K562 (cell line): Measurements from ENCODE around the gene ZFAND5. TPM values are rescaled to one million over a fixed set of nuclear protein-coding genes. Genes with fewer than 3 reads are reported as not detected.

ENCODE experiments used
- ATAC-seq: fragments of 200-7000 bp; cut with Tn5 transposase; 3 replicates; pipeline ENCODE4 v1.9.1; 2020; ENCODE audit warnings: moderate library complexity
- BruUV-seq: library from RNA; stranded (reverse); fragments of 400-500 nt; replicated peaks from 2 replicates; lab custom pipeline; 2021; lab: Mats Ljungman, UMichigan
- CTCF ChIA-PET: fragments of 300-600 bp; formaldehyde crosslinking; extraction: SDS; loops from one replicate; lab custom pipeline; 2021; ENCODE audit warnings: low intra/inter-chr PET ratio; lab: Yijun Ruan, JAX
- POLR2A ChIA-PET: fragments of 300-600, 350-650 bp; sonication (Branson Sonifier 250); formaldehyde crosslinking; extraction: SDS; loops from one replicate; lab custom pipeline; 2021; ENCODE audit warnings: antibody characterized with exemption, inconsistent platforms; lab: Yijun Ruan, JAX
- DNase-seq, 4 experiments: peaks; one replicate each; pipeline versions ENCODE4 v3.0.0 to v3.0.0-alpha.2; 2011 to 2018; ENCODE audit warnings: low spot score in 3 of 4, mixed read lengths in 3 of 4; ENCODE audit errors: extremely low read depth in 1 of 4
- FAIRE-seq: peaks from 2 replicates; lab custom pipeline; 2011; peaks lifted over from hg19 to GRCh38; lab: Jason Lieb, UNC
- H2AFZ ChIP-seq: 2 replicates; pipeline ENCODE4 v1.6.0; 2011; ENCODE audit warnings: low read depth, low read length, control low read depth, inconsistent platforms
- H3K27ac ChIP-seq: fragments of 200-600 bp; 3 replicates; pipeline ENCODE4 v1.8.0; 2011; ENCODE audit warnings: low read depth, mild to moderate bottlenecking, control low read depth, inconsistent platforms, low read length, moderate library complexity, mixed read lengths; ENCODE audit errors: extremely low read depth
- H3K27me3 ChIP-seq, 2 experiments: fragments of 300-600 bp in 1 of 2; 2 replicates in 1 of 2; 3 replicates in 1 of 2; pipeline versions ENCODE4 v1.6.0 to v1.8.0; 2011; ENCODE audit warnings: inconsistent platforms in 2 of 2, low read length in 2 of 2, mild to moderate bottlenecking in 1 of 2, mixed read lengths in 1 of 2, moderate library complexity in 1 of 2; ENCODE audit not compliant: control insufficient read depth in 2 of 2, insufficient read depth in 2 of 2
- H3K36me3 ChIP-seq: fragments of 300-600 bp; 3 replicates; pipeline ENCODE4 v1.8.0; 2011; ENCODE audit warnings: mild to moderate bottlenecking, low read length, inconsistent platforms; ENCODE audit not compliant: control insufficient read depth, insufficient read depth
- H3K4me1 ChIP-seq, 2 experiments: fragments of 200-600 bp in 1 of 2; replicated peaks in 1 of 2; 2 replicates in 1 of 2; 3 replicates in 1 of 2; pipeline versions ENCODE4 v1.5.1 to v1.8.0; 2011; ENCODE audit warnings: inconsistent platforms in 2 of 2, low read length in 2 of 2, mild to moderate bottlenecking in 1 of 2, mixed read lengths in 1 of 2, moderate library complexity in 1 of 2; ENCODE audit not compliant: control insufficient read depth in 2 of 2, insufficient read depth in 2 of 2
- H3K4me2 ChIP-seq: 2 replicates; pipeline ENCODE4 v1.6.1; 2011; ENCODE audit warnings: low read length, control low read depth, inconsistent platforms, mixed read lengths; ENCODE audit not compliant: insufficient read depth
- H3K4me3 ChIP-seq: fragments of 200-600 bp; sonication (generic), shearing (Covaris generic); 2 replicates; pipeline ENCODE4 v1.5.1; 2016; ENCODE audit warnings: control low read depth, inconsistent platforms
- H3K79me2 ChIP-seq: fragments of 200-600 bp; 3 replicates; pipeline ENCODE4 v1.8.0; 2011; ENCODE audit warnings: low read length, inconsistent platforms; ENCODE audit not compliant: control insufficient read depth, insufficient read depth
- H3K9ac ChIP-seq, 2 experiments: 2 replicates each; pipeline versions ENCODE4 v1.6.0 to v1.6.1; 2011; ENCODE audit warnings: low read depth in 2 of 2, low read length in 2 of 2, control low read depth in 1 of 2, inconsistent platforms in 1 of 2, mild to moderate bottlenecking in 1 of 2, mixed read lengths in 1 of 2; ENCODE audit not compliant: insufficient read depth in 1 of 2
- H3K9me1 ChIP-seq: one replicate; pipeline ENCODE4 v1.6.0; 2011; ENCODE audit warnings: inconsistent platforms, mild to moderate bottlenecking, low read length, moderate library complexity; ENCODE audit not compliant: control insufficient read depth, insufficient read depth
- H3K9me3 ChIP-seq: replicated peaks from 2 replicates; pipeline ENCODE4 v1.5.1; 2011; ENCODE audit warnings: low read depth, low read length, inconsistent platforms; ENCODE audit not compliant: control insufficient read depth, insufficient read depth
- H4K20me1 ChIP-seq: replicated peaks from 2 replicates; pipeline ENCODE4 v1.6.1; 2011; ENCODE audit warnings: low read length, inconsistent platforms, mixed read lengths; ENCODE audit not compliant: control insufficient read depth, insufficient read depth
- GATAD2A ChIP-seq: fragments of 450-650 bp; IDR thresholded peaks from 2 replicates; pipeline ENCODE4 v1.6.1; 2017
- PHB ChIP-seq: fragments of 250-450 bp; sonication (Bioruptor Pico); IDR thresholded peaks from 2 replicates; pipeline ENCODE4 v1.5.0; 2021
- RAD51 ChIP-seq: fragments of 450-650 bp; IDR thresholded peaks from 2 replicates; pipeline ENCODE4 v1.7.1; 2016; ENCODE audit warnings: low read depth, mild to moderate bottlenecking, borderline replicate concordance
- TCF15 ChIP-seq: fragments of 250-450 bp; sonication (Bioruptor Pico); IDR thresholded peaks from 2 replicates; pipeline ENCODE4 v1.8.0; 2022; ENCODE audit warnings: moderate library complexity, mild to moderate bottlenecking, inconsistent platforms
- TFE3 ChIP-seq: fragments of 450-650 bp; formaldehyde crosslinking; IDR thresholded peaks from 2 replicates; pipeline ENCODE4 v1.4.0; 2020; ENCODE audit warnings: mild to moderate bottlenecking, mixed read lengths
- TOE1 ChIP-seq, 2 experiments: fragments of 450-650 bp in 1 of 2; sonication (generic) in 1 of 2; formaldehyde crosslinking in 1 of 2; IDR thresholded peaks; 2 replicates each; pipeline versions ENCODE4 v1.7.1 to v1.8.0; 2016 to 2022; ENCODE audit warnings: borderline replicate concordance in 2 of 2, mild to moderate bottlenecking in 2 of 2, antibody characterized with exemption in 1 of 2, inconsistent platforms in 1 of 2, low read depth in 1 of 2, missing genetic modification reagents in 1 of 2, moderate library complexity in 1 of 2
- ZBTB5 ChIP-seq: fragments of 450-650 bp; IDR thresholded peaks from 2 replicates; pipeline ENCODE4 v1.6.1; 2017; ENCODE audit warnings: antibody characterized with exemption
- ZFP30 ChIP-seq: fragments of 250-450 bp; sonication (Bioruptor Pico); IDR thresholded peaks from 2 replicates; pipeline ENCODE4 v1.8.0; 2022; ENCODE audit warnings: moderate library complexity, mild to moderate bottlenecking, inconsistent platforms, borderline replicate concordance
- ZNF717 ChIP-seq: fragments of 250-450 bp; sonication (Bioruptor Pico); IDR thresholded peaks from 2 replicates; pipeline ENCODE4 v1.5.0; 2021
- WGBS: fragments of 100-300 bp; shearing (Covaris generic); methylation state at CpG from one replicate; pipeline ENCODE4 v1.1.6; 2016; ENCODE audit warnings: low coverage, mixed read lengths; ENCODE audit not compliant: insufficient coverage; ENCODE audit errors: missing lambda C conversion rate; 5-methylcytosine and 5-hydroxymethylcytosine counted together
- in situ Hi-C: fragments of 300-500 bp; cut with MboI; formaldehyde crosslinking; loops from 4 replicates; pipeline ENCODE4 v1.15.0; 2018; ENCODE audit warnings: inconsistent platforms, mixed read lengths
- intact Hi-C: fragments of 100-400 bp; cut with micrococcal nuclease; formaldehyde crosslinking; loops from 2 replicates; pipeline ENCODE4 v1.14.2; 2022
- polyA plus RNA-seq, 8 experiments: library from polyadenylated mRNA; depleted of rRNA in 4 of 8; stranded (reverse) in 5 of 8; unstranded in 3 of 8; fragments of >200 nt; fragmentation: Nextera tagmentation in 2 of 8; fragmentation: Illumina TruSeq in 1 of 8; extraction: Ambion mirVana in 2 of 8; extraction: Trizol in 1 of 8; gene quantifications; 2 replicates each; pipeline versions ENCODE4 v1.2.1 to v1.2.3, GENCODE V29; 2011 to 2014; ENCODE audit warnings: inconsistent platforms in 1 of 8, missing spikeins in 1 of 8
- total RNA-seq, 7 experiments: library from RNA; depleted of rRNA in 6 of 7; stranded (reverse); fragments of >200 nt in 6 of 7; fragmentation: Illumina TruSeq in 2 of 7; extraction: Trizol in 2 of 7; gene quantifications; 2 replicates each; pipeline versions ENCODE4 v1.2.1 to v1.2.3, GENCODE V29; 2011 to 2021; ENCODE audit warnings: low replicate concordance in 1 of 7
- TF ChIP-seq, protein P1 (sequence below): sonication (generic); formaldehyde crosslinking; IDR thresholded peaks from 2 replicates; pipeline ENCODE4 v1.5.0; 2020; ENCODE audit warnings: missing genetic modification reagents

The ZFAND5 gene
- total and polyA plus RNA-seq, 9 of the 15 experiments (the other 6 are each of a cell fraction or from before 2014, with no cell fraction given): 12.7 to 64.2 (median 34.5) TPM

DNA sequence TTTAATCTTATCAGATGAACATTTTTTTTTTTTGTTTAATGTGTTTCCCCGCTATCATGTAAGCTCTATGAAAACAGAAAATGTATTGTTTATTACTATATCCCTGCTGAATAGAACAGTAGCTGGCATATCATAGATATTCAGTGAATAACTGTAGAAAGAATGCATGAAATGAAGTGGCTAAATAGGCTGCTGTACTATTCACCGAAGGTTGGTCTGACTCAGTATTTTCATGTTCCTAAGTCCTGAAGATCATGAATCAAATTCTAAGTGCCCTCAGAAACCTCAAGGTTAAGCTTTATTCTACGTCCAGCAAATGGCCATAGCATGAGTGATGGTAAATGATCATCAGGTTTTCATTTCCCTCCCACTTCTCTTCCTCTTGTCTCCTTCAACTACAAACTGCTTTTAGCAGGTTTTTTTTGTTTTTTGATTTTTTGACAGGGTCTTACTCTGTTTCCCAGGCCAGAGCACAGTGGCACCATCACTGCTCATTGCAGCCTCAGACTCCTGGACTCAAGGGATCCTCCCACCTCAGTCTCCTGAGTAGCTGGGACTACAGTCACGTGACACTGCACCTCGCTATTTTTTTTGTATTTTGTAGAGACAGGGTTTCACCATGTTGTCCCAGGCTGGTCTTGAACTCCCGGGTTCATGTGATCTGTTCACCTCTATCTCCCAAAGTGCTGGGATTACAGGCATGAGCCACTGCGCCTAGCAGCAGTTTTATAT lies 19.1 kb upstream of the ZFAND5 start:
- Histone ChIP-seq H3K79me2 (no peaks in the 10 kb centered on the region), H4K20me1 (no peaks in the 10 kb centered on the region), H3K9ac (no peak overlapping the region), H3K9me3 (no peaks in the 10 kb centered on the region), H3K4me2 (no peak overlapping the region), H2AFZ (no peak overlapping the region), H3K27me3 (no peaks in the 10 kb centered on the region), H3K4me3 (no peak overlapping the region), H3K27ac (no peak overlapping the region), H3K9me1 (no peaks in the 10 kb centered on the region), H3K36me3 (no peaks in the 10 kb centered on the region), H3K4me1 (no peaks in the 10 kb centered on the region)
- 0% methylated on average over 6 of the region's 7 CpGs for WGBS
- in situ Hi-C loops (no loop called here), intact Hi-C loops (no loop called here)
- CTCF ChIA-PET: no interaction called here
- no TSS peak for BruUV-seq
- POLR2A ChIA-PET: no interaction called here
- no peak for FAIRE-seq
- no peak for ATAC-seq
- TF ChIP-seq TOE1 (IDR thresholded peaks at IDR 0.05; ENCODE audit: borderline replicate concordance) (peak; percentile 67; the same call in 1 of the 2 replicates), TOE1 (CRISPR knock-in tag; IDR thresholded peaks at IDR 0.05; ENCODE audit: borderline replicate concordance, low read depth) (no peak), ZNF717 (CRISPR knock-in tag) (no peak), GATAD2A (no peak), ZBTB5 (no peak), ZFP30 (CRISPR knock-in tag) (no peak), PHB (no peak), RAD51 (peak; percentile 80), TCF15 (CRISPR knock-in tag) (no peak), TFE3 (CRISPR knock-in tag) (peak; percentile 84)
- TF ChIP-seq, protein P1, sequence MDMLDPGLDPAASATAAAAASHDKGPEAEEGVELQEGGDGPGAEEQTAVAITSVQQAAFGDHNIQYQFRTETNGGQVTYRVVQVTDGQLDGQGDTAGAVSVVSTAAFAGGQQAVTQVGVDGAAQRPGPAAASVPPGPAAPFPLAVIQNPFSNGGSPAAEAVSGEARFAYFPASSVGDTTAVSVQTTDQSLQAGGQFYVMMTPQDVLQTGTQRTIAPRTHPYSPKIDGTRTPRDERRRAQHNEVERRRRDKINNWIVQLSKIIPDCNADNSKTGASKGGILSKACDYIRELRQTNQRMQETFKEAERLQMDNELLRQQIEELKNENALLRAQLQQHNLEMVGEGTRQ (CRISPR knock-in tag): peak; percentile 38
- no peak for DNase-seq
